GM18511 (cell line): ENCODE results near the gene ASB1.
"Not testable (repeated sequence)": the region's sequence is repeated elsewhere in the genome, so short reads cannot be mapped to it uniquely, and the experiment has no call there.

Experiments
- ATAC-seq: cut with Tn5 transposase; IDR thresholded peaks from one replicate; pipeline ENCODE4 v1.9.1; 2021; ENCODE audit warnings: mild to moderate bottlenecking, moderate library complexity; ENCODE audit not compliant: unreplicated experiment

ASB1 gene

DNA sequence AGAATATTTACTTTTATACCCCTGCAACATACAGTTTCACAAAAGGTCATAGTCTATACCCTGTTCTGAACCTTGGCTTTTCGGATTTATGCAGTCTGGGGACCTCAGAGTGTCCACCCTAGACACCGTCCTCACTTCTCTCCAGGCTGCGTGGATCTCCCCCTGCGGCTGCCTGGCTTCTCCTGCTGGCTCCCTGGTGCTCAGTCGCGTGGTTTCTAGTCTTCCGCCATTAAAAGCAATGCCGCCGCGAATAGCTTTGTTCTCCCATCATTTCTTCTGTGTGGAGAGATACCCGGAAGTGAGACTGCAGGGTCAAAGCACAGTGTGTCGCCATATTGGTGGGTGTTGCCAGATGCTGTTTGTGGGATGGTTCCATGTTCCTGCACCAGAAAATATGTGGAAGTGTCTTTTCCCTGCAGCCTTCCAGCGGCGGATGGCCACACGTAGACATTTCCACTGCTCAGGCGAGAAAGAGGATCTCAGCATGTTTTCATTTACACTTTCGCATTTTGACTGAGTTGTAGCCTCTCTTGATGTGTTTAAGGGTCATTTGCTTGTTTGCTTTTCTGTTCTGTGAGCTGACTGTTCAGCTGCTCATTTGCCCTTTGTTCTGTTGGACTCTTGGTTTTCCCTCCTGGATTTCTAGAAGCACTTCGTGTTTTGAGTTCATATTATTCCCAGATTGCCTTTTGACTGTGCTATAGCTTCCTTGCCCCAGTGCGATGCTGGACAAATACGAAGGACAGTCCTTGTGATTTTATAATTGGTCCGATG is 22.9 kb upstream of the ASB1 start:
- ATAC-seq, result no peak

GRCh38 chr2:238404406-238405216 is 22.1 kb upstream of the ASB1 start:
- ATAC-seq, result no peak

DNA sequence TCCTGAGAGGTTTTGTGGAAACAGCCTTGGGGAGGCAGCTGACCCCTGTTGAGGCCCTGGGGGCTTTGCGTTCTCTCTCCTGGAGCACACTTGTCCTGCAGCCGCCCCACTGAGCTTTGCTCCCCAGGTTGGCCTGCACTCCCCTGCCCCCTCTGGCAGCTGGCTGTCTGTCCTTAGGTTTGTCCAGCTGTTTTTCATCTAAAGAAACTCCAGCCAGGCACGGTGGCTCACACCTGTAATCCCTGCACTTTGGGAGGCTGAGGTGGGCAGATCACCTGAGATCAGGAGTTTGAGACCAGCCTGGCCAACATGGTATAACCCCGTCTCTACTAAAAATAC is 21.5 kb upstream of the ASB1 start:
- not testable (repeated sequence) for ATAC-seq

DNA sequence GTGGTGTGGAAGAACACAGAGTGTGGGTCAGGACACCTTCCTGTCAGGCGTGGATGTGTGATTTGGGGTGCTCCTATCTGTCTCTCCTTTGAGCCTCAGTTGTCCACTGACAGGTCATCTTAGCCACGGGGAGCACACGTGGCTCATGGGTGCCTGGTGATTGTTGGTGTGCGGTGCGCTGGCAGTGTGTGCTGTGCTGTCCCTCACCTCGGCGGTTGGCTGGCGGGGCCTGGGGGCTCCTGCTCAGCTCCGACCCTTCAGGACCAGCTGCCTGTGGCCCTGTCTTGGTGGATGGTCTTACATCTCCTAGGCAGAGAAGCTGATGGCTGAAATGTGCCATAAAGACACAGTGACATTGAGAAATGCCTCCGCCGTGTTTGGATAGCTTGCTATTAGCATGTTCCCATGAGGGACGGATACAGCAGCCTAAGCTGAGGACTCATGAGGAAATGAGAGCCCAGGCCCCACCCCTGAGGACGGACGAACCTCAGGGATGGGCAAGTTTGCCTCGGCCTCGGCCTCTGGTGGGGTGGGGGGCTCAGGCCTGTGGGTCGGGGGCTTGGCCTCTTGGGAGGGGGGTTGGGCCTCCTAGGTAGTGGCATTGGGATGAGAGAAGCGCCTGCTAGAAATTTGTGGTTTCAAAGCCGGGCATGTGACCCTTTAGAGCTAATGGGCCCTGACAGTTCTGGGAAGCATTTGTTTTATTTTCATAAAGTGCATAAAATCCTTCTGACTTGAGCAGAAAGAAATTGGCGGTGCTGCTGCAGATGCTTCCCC is 20.3 kb upstream of the ASB1 start:
- no peak for ATAC-seq

- no peak for ATAC-seq
Measured at GRCh38 chr2:238406998-238407285, 19.8 kb upstream of the ASB1 start.

GRCh38 chr2:238407566-238407965 is 19.2 kb upstream of the ASB1 start:
- no peak for ATAC-seq

DNA sequence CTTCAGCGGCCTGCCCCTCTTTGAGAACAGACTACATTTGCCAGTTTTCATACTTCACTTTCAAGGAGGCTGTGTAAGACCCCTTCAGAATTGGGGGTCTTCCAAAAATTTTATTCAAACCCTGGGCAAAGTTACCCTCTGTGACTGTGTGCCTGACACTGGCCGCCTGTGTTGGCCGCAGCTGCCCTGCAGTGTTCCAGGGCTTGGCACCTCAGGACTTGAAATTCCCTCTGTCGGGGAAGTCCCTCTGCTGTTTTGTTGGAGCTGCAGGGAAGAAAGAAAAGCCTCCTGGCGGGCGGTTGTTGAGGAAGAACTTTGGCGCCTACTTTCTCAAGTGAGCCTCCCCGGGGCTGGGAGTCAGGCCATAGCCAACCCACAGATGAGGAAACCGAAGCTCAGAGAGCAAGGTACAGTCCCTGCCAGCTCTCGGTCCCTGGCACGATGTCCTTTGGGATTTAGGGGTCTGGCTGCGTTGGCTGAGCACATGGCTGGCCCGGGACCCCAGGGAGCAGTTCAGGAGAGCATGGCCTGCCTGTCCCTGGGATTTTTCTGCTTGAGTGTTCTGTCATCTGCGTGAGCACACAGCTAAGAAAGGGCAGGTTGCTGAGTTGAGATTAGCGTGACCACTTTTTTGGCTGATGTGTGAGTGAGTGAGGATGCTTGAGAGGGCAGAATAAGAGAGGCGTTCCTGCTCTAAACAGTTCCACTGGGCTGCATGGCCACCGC is 17.9 kb upstream of the ASB1 start:
- ATAC-seq, result no peak

GRCh38 chr2:238409341-238410199 is 17.2 kb upstream of the ASB1 start:
- no peak for ATAC-seq

GRCh38 chr2:238412067-238412767 is 14.5 kb upstream of the ASB1 start:
- no peak for ATAC-seq

DNA sequence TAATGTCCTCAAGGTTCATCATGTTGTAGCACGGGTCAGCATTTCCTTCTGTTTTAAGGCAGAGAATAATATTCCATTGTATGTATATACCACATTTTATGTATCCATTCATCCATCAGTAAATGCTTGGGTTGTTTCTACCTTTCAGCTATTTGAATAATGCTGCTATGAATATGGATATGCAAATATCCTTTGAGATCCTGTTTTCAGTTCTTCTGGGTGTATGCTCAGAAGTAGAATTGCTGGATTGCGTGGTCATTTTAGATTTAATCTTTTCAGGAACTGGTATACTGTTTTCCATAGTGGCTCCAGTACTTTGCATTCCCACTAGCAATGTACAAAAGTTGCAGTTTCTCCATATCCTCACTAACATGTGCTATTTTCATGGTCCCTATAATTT is 13.4 kb upstream of the ASB1 start:
- ATAC-seq, result no peak

GRCh38 chr2:238415036-238415764 is 11.5 kb upstream of the ASB1 start:
- ATAC-seq, result no peak

DNA sequence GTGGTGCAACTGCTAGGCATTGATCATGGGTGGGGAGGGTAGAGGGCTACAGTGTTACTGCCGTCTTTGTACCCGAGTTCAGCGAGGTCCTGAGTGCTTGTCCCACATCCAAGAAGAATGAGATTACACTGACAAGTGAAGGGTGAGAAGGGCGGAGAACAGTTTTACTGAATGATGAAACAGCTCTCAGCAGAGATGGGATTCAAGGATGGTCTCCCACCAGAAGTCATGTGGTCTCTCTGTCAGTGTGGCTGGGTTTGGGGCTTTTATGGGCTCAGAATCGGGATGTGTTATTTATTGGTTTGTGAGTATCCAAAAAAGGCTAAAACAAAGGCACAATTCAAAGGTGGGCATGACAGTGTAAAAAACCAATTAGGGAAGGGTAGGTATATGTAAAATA is 10.8 kb upstream of the ASB1 start:
- no peak for ATAC-seq

GRCh38 chr2:238418196-238418998 is 8.3 kb upstream of the ASB1 start:
- ATAC-seq, result no peak

DNA sequence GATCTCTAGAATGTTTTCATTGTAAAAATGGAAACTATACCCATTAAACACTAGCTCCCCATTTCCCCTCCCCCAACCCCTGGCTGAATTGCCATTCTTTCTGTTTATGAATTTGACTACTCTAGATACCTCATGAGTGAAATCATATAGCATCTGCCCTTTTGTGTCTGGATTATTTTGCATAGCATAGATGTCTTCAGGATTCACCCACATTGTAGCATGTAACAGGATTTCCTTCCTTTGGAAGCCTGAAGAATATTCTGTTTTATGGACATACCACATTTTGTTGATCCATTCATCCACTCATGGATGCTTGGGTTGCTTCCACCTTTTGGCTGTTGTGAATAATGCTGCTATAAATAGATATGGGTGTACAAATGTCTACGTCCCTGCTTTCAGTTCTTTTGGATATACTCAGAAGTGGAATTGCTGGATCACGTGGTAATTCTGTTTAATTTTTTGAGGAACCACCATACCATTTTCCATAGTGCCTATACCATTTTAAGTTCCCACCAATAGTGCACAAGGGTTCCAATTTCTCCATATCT is 7.7 kb upstream of the ASB1 start:
- ATAC-seq, result no peak

GRCh38 chr2:238420442-238420841 is 6.3 kb upstream of the ASB1 start:
- no peak for ATAC-seq

- no peak for ATAC-seq
Measured at GRCh38 chr2:238420878-238421694, 5.6 kb upstream of the ASB1 start.

DNA sequence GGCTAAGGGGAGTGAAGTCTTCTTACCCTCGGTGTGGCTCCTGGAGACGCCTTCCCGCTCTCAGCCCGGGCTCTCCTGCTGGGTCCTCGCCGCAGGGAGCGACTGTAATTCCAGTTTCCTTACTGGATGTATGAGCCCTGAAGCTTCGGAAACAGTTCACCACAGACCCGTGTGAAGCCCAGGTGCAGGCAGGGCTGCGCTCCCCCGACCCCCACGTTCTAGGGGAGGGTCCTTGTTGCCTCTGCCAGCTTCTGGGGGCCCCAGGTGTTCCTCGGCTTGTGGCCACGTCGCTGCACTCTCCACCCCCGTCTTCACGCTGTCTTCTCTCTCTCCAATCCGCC is 5.1 kb upstream of the ASB1 start:
- ATAC-seq, result no peak
